ENCODE results near the gene GMDS. TPM values are rescaled to one million over a fixed set of nuclear protein-coding genes. Genes with fewer than 3 reads are reported as not detected.
A peak's percentile ranks its signal among the peaks of the same experiment; 100 is the strongest.

Gene GMDS
- total and polyA plus RNA-seq, 2 of the 13 experiments (the other 11 are each of a cell fraction or from before 2014, with no cell fraction given) = 64.4 to 112 TPM

- no peak overlapping the region for H3K4me2 ChIP-seq (ENCODE audit: low read depth, low read length)
- no peaks in the 10 kb centered on the region for H3K79me2 ChIP-seq (ENCODE audit: insufficient read depth, low read length)
- peaks cover 3% of the 10 kb centered on the region; the same call in 1 of the 2 replicates for H4K20me1 ChIP-seq (ENCODE audit: insufficient read depth, low read length)
- H3K36me3 ChIP-seq (replicated peaks in 1 of 2; ENCODE audit: control insufficient read depth in 1 of 2, insufficient read depth in 2 of 2, low read length in 2 of 2) = peaks cover 1 to 19% of the 10 kb centered on the region in 2 experiments; a peak in 3 of 5 replicates
- no peak overlapping the region for H3K9ac ChIP-seq (ENCODE audit: insufficient read depth, low read depth, low read length)
- no peaks in the 10 kb centered on the region for H3K9me3 ChIP-seq (ENCODE audit: low read length)
- no peak overlapping the region for H3K27ac ChIP-seq (ENCODE audit: extremely low read length, insufficient read depth, low read length)
- in situ Hi-C loops (cut with HindIII; ENCODE audit: extremely low pct_ligation_motif_present, low pct_unique_long_range_greater_than_20kb) = no loop called here
- no peak overlapping the region for H2AFZ ChIP-seq (ENCODE audit: low read length)
- ChIA-PET POLR2A (no interaction called here), CTCF (ENCODE audit: low intra/inter-chr PET ratio, low total read pairs) (no interaction called here)
- H3K4me3 ChIP-seq (replicated peaks in 1 of 3; ENCODE audit: insufficient read depth in 1 of 3, low read depth in 2 of 3, low read length in 3 of 3) = no peak overlapping the region
- intact Hi-C loops (cut with micrococcal nuclease; ENCODE audit: unreplicated experiment) = no loop called here
- no peaks in the 10 kb centered on the region for H3K27me3 ChIP-seq (ENCODE audit: control insufficient read depth in 1 of 2, insufficient read depth in 2 of 2, low read length in 2 of 2)
- 98% methylated on average over 2 of the region's 2 CpGs for WGBS (ENCODE audit: low lambda C conversion rate)
- TF ChIP-seq, protein P1, sequence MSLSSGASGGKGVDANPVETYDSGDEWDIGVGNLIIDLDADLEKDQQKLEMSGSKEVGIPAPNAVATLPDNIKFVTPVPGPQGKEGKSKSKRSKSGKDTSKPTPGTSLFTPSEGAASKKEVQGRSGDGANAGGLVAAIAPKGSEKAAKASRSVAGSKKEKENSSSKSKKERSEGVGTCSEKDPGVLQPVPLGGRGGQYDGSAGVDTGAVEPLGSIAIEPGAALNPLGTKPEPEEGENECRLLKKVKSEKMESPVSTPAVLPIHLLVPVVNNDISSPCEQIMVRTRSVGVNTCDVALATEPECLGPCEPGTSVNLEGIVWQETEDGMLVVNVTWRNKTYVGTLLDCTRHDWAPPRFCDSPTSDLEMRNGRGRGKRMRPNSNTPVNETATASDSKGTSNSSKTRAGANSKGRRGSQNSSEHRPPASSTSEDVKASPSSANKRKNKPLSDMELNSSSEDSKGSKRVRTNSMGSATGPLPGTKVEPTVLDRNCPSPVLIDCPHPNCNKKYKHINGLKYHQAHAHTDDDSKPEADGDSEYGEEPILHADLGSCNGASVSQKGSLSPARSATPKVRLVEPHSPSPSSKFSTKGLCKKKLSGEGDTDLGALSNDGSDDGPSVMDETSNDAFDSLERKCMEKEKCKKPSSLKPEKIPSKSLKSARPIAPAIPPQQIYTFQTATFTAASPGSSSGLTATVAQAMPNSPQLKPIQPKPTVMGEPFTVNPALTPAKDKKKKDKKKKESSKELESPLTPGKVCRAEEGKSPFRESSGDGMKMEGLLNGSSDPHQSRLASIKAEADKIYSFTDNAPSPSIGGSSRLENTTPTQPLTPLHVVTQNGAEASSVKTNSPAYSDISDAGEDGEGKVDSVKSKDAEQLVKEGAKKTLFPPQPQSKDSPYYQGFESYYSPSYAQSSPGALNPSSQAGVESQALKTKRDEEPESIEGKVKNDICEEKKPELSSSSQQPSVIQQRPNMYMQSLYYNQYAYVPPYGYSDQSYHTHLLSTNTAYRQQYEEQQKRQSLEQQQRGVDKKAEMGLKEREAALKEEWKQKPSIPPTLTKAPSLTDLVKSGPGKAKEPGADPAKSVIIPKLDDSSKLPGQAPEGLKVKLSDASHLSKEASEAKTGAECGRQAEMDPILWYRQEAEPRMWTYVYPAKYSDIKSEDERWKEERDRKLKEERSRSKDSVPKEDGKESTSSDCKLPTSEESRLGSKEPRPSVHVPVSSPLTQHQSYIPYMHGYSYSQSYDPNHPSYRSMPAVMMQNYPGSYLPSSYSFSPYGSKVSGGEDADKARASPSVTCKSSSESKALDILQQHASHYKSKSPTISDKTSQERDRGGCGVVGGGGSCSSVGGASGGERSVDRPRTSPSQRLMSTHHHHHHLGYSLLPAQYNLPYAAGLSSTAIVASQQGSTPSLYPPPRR (CRISPR knock-in tag; IDR thresholded peaks at IDR 0.05; ENCODE audit: borderline replicate concordance) = no peak
- TF ChIP-seq RBM22 (optimal IDR thresholded peaks at IDR 0.05; ENCODE audit: low read length) = peak; percentile 40
- no TSS peak for BruUV-seq (replicated peaks)
- DNase-seq (ENCODE audit: low spot score) (no peak), ATAC-seq (no peak), FAIRE-seq (no peak)
- H3K4me1 ChIP-seq (ENCODE audit: insufficient read depth, low read length) = no peaks in the 10 kb centered on the region
These were observed 391.1 kb downstream of the GMDS start for GRCh38 chr6:1854296-1854695.

DNA sequence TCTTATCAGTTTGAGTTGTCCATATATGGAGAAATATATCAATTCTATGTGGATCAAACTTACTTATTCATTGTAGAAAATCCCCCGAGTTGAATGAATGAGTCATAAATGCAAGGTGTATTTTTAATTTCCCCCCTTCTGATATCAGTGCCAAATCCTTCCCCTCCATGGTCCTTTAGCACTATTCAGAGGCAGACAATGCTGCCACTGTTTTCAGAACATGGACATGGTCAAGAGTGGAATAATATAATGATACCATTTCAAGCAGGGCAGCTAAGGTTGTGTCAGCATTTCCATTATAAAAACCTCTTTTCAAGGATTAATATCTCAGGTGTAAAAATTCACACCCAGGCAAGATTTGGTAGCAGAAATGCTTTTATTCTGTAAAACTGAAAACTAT is 391.6 kb downstream of the GMDS start:
- Histone ChIP-seq H3K4me2 (ENCODE audit: low read depth, low read length) (no peak overlapping the region), H3K4me1 (ENCODE audit: insufficient read depth, low read length) (no peaks in the 10 kb centered on the region), H2AFZ (ENCODE audit: low read length) (no peak overlapping the region), H3K9me3 (ENCODE audit: low read length) (no peaks in the 10 kb centered on the region), H3K79me2 (ENCODE audit: insufficient read depth, low read length) (no peaks in the 10 kb centered on the region), H3K36me3 (replicated peaks in 1 of 2; ENCODE audit: control insufficient read depth in 1 of 2, insufficient read depth in 2 of 2, low read length in 2 of 2) (peaks cover 0 to 16% of the 10 kb centered on the region in 2 experiments; a peak in 3 of 5 replicates), H4K20me1 (ENCODE audit: insufficient read depth, low read length) (no peaks in the 10 kb centered on the region; the same call in 1 of the 2 replicates), H3K27me3 (ENCODE audit: control insufficient read depth in 1 of 2, insufficient read depth in 2 of 2, low read length in 2 of 2) (no peaks in the 10 kb centered on the region), H3K9ac (ENCODE audit: insufficient read depth, low read depth, low read length) (no peak overlapping the region), H3K27ac (ENCODE audit: extremely low read length, insufficient read depth, low read length) (no peak overlapping the region), H3K4me3 (replicated peaks in 1 of 3; ENCODE audit: insufficient read depth in 1 of 3, low read depth in 2 of 3, low read length in 3 of 3) (no peak overlapping the region)
- CTCF ChIA-PET (ENCODE audit: low intra/inter-chr PET ratio, low total read pairs) = no interaction called here
- ATAC-seq (no peak), DNase-seq (ENCODE audit: low spot score) (no peak), FAIRE-seq (no peak)
- intact Hi-C loops (cut with micrococcal nuclease; ENCODE audit: unreplicated experiment) = no loop called here
- no TSS peak for BruUV-seq (replicated peaks)
- POLR2A ChIA-PET = no interaction called here
- WGBS (ENCODE audit: low lambda C conversion rate) = 91% methylated on average over 1 of the region's 1 CpG
- in situ Hi-C loops (cut with HindIII; ENCODE audit: extremely low pct_ligation_motif_present, low pct_unique_long_range_greater_than_20kb) = no loop called here
- TF ChIP-seq NPAS2 (CRISPR knock-in tag; IDR thresholded peaks at IDR 0.05; ENCODE audit: borderline replicate concordance) = no peak
- no peak for TF ChIP-seq ETS1 (CRISPR knock-in tag; IDR thresholded peaks at IDR 0.05)
- no peak for TF ChIP-seq ARID5B (CRISPR knock-in tag; IDR thresholded peaks at IDR 0.05)
- TF ChIP-seq, protein P2, sequence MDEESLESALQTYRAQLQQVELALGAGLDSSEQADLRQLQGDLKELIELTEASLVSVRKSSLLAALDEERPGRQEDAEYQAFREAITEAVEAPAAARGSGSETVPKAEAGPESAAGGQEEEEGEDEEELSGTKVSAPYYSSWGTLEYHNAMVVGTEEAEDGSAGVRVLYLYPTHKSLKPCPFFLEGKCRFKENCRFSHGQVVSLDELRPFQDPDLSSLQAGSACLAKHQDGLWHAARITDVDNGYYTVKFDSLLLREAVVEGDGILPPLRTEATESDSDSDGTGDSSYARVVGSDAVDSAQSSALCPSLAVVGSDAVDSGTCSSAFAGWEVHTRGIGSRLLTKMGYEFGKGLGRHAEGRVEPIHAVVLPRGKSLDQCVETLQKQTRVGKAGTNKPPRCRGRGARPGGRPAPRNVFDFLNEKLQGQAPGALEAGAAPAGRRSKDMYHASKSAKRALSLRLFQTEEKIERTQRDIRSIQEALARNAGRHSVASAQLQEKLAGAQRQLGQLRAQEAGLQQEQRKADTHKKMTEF (CRISPR knock-in tag; IDR thresholded peaks at IDR 0.05) = no peak
